NT2/D1 (cell line): ENCODE data around the gene ELFN1.

ENCODE experiments used
- SUZ12 ChIP-seq: IDR thresholded peaks from 2 replicates; pipeline ENCODE4 v1.6.1; 2011; ENCODE audit not compliant: insufficient read length, insufficient read depth; ENCODE audit errors: extremely low read depth
- YY1 ChIP-seq: IDR thresholded peaks from 2 replicates; pipeline ENCODE4 v1.6.1; 2011; ENCODE audit not compliant: insufficient read length, insufficient read depth
- ZNF274 ChIP-seq: IDR thresholded peaks from 2 replicates; pipeline ENCODE4 v1.6.1; 2011; ENCODE audit warnings: mild to moderate bottlenecking, low read depth, low read length

DNA sequence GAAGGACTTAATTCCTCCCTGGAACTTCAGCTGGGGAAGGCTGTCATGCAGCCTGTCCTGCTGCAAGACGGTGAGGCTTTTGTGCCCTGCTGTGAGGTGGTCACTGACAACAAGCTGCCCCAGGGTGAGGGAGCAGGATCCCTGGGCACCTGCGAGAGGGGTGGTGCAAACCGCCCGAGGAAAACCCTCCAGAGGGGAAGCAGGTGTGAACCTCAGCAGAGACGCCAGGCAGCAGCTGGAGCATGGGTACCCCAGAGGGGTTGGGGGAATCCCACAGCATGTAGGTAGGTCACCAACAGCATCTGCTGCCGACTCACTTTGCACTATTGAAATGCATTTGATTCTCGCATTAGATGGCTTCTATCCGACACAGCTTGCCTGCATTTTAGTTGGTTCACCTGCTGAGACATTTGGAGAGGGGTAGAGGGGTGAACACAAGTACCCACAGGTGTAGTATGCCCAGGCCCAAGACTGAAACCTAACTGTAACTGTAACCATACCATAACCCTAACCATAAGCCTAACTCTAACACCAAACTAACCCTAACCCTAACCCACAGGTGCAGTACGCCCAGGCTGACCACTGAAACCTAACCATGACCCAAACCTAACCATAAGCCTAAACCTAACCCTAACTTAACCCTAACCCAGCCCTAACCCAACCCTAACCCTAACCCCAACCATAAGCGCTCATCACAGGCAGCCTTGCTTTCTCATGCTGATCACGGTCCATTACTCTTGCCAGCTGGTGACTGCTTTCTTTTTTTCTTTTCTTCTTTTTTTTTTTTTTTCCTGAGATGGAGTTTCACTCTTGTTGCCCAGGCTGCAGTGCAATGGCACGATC, 85.9 kb downstream of the ELFN1 start:
- no peak for TF ChIP-seq ZNF274
- TF ChIP-seq SUZ12 = no peak
- TF ChIP-seq YY1 = no peak
